Mononuclear cell (primary cell): ENCODE measurements around the gene THAP7. TPM values are rescaled to one million over a fixed set of nuclear protein-coding genes. Genes with fewer than 3 reads are reported as not detected.
"Not testable (repeated sequence)": the region's sequence is repeated elsewhere in the genome, so short reads cannot be mapped to it uniquely, and the experiment has no call there.

Source experiments
- H3K27me3 ChIP-seq: 2 replicates; pipeline ENCODE4 v1.6.0; 2011; ENCODE audit warnings: low read length, control low read depth; ENCODE audit not compliant: insufficient read depth
- H3K4me1 ChIP-seq: 2 replicates; pipeline ENCODE4 v1.5.1; 2011; ENCODE audit warnings: mild to moderate bottlenecking, low read length, control low read depth; ENCODE audit not compliant: insufficient read depth
- H3K4me3 ChIP-seq: 2 replicates; pipeline ENCODE4 v1.5.1; 2011; ENCODE audit warnings: mild to moderate bottlenecking, low read length, moderate library complexity
- H3K9me3 ChIP-seq: 2 replicates; pipeline ENCODE4 v1.5.1; 2011; ENCODE audit warnings: low read depth, mild to moderate bottlenecking, control low read depth, low read length
- total RNA-seq: library from RNA; depleted of rRNA; stranded (reverse); fragments of >200 nt; gene quantifications from one replicate; pipeline ENCODE4 v1.2.3, GENCODE V29; 2012

THAP7 gene
- total RNA-seq, 1 donor, result 58.2 TPM

DNA sequence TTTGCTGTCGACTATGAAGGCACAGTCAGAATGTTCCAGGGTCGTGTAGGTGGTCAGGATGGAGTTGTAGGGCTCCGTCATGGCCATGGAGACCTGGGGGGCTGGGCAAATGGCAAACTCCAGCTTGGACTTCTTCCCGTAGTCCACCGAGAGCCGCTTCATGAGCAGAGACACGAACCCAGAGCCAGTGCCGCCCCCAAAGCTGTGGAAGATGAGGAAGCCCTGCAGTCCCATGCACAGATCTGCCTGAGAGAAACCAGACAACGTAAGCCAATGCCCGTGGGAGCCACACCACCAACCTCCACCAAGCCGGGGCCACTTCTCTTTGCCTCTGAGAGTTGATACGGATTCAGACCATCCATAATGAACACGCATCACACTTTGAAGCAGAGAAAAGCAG is 7.3 kb upstream of the THAP7 start:
- not testable (repeated sequence) for H3K4me1 ChIP-seq, H3K9me3 ChIP-seq, H3K4me3 ChIP-seq, H3K27me3 ChIP-seq

DNA sequence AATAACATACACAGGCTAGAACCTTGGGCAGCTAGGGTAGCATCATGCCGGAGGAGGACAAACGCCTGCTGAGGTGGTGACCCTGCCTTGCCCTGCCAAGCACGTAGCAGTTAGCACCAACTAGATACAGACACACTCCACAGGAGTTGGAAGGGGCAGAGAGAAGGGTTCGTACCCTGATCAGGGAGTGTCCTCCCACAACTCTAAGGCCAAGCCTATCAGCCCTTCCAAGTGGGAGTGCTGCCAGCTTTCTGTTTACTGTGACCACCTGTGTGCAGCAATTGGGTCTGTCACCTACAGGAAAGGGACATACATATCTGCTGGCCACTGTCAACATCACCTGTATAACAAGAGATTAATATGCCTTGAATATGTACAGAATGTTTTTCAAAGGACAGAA is 1.9 kb upstream of the THAP7 start:
- no peak overlapping the region for H3K4me3 ChIP-seq
- no peaks in the 10 kb centered on the region for H3K9me3 ChIP-seq
- no peaks in the 10 kb centered on the region for H3K27me3 ChIP-seq
- H3K4me1 ChIP-seq, result peaks cover 38% of the 10 kb centered on the region

DNA sequence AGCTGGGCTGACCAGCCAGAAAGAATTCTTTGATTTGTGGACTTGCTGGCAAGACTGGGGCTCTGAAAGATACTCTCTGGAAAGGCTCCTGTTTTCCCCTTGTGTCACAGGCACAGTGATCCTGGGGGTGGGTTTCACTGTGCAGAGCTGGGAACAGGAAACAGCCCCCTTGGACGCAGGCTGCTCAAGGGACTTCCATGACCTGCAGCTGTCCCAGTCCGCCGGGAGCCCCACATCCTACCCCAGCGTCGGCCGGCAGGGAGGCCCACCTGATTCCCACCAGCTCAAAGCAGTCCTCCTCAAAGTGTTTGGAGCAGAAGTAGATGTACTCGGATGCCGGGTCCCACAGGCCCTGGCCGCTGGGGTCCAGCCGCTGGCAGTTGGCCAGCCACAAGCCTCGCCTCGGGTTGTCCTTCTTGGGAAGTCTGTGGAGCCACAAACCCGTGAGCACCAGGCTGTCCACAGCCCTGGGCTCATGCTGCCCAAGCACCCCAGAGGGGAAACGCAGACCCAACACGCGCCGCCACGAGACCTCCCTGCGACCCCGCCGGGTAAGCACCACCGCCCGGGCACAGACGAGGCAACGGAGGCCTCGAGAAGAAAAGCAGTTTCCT is 824 bp downstream of the THAP7 start:
- Histone ChIP-seq H3K27me3 (no peaks in the 10 kb centered on the region), H3K4me3 (peak overlapping the region; percentile 88), H3K9me3 (no peaks in the 10 kb centered on the region), H3K4me1 (peaks cover 38% of the 10 kb centered on the region)

DNA sequence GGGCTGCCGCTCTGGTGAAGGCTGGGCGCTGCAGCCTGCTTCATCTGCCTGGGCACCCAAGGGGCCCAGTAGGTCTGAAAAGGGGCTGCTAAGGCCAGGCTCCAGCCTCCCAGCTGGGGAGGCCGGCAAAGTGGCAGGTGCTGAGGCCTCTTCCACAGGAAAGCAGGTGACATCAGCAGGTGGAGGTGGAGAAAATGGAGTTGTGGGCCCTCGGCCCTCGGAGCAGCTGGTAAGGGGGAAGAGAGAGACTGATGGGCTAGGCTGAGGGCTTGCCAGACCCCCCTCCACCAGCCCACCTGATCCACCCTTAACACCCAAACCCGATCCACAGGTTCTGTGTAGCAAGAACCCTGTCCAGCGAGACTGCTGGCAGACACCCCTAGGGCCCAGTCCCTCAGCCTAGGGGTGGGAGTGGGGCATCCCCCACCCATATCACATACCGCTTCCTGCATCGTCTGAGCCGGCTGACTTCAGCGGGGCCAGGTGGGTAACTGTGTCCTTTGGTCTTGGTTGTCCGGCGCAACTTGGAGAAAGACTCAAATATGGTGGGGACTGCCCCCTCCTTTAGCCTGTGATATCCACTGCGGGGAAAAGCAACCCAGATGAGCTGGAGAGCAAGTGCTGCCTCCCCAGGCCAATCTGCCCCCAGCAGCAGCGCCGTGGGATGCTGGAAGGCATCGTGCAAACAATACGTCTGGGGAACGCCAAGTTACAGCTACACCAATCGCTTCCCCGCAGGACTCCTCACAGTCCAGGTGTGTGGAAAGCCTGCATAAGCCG is 1.5 kb downstream of the THAP7 start:
- H3K9me3 ChIP-seq, result no peaks in the 10 kb centered on the region
- peaks cover 38% of the 10 kb centered on the region for H3K4me1 ChIP-seq
- H3K27me3 ChIP-seq, result no peaks in the 10 kb centered on the region
- H3K4me3 ChIP-seq, result peak overlapping the region; percentile 88

DNA sequence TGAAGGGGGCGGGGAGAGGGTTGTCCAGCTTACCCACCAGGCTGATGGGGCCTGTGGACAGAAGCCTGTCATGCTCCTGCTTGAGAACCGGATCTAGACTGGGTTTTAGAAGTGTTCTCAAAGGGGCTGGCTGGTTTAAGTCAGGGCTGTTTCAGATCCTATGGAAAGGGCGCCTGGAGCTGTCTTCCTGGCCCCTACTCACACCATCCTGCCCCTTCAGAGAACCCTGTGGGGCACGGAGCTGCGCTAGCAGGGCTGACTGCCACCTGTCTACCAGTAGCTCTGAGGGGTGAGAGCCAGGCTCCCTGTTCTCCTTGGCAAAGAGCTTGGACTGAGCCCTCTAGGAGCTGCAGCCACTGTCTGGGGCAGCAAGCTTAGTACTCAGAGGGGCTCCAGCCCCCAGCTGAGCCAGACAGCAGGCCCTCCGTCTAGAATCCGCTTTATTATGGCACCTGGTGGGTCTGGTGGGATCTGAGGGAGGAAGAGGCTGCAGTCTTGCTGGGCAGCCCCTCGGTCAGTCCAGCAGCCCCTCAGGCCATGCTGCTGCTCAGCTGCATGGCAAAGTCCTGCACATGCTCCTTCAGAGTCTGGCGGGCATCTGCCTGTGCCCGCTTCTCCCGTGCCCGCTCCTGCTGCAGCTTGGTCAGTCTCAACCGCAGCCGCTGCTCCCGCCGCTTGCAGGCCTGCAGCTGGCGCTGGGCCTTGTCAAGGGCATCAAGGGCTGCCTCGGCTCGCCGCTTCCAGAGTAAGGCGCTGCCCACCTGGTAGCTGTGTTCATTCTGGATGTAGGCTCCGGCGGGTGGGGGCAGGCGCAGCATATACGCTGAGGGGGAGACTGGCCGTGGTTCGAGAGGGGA is 2.3 kb downstream of the THAP7 start:
- Histone ChIP-seq H3K4me3 (no peak overlapping the region), H3K9me3 (no peaks in the 10 kb centered on the region), H3K4me1 (peaks cover 38% of the 10 kb centered on the region), H3K27me3 (no peaks in the 10 kb centered on the region)

DNA sequence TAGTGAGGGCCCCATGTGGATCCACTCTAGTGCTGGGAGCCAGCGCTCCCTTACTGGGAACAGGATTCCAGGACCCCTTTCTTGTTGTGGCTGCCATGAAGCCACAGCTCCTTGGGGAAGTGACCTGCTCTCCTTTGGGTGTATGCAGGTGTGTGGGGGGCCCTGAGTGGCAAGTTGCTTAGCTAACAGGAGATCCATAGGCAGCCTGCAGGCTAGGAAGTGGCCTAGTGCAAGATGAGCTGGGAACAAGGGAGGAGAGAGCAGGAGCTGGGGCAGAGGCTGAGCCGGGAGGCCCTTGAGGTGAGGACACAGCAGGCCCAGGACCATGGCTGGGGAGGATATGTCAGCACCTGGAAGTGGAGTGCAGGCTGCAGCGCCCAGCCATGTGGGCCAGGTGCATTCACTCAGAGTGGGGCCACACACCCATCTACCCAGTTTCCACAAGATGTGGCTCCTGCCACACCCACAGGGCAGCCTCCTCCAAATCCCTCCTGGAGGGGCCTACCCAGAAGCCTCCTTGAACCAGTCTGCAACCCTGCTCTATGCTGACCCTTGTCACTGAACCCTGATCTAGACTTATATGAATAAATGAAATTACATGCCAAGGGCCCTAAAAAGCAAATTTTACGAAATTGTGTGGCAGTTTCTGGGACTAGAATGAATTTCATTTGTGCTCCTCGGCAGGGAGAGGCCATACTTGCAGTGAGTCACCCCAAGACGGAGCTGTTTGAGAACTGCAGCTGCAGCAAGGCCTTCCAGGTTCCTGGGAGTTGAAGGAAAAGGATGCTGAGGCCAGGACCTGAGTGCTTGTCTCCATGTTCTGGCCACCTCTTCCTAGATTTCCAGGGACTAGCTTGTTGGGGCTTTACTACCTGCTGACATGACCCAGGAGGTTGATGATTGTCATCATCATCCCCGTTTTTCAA is 3.2 kb downstream of the THAP7 start:
- H3K27me3 ChIP-seq, result no peaks in the 10 kb centered on the region
- H3K4me1 ChIP-seq, result peaks cover 35% of the 10 kb centered on the region
- no peak overlapping the region for H3K4me3 ChIP-seq
- no peaks in the 10 kb centered on the region for H3K9me3 ChIP-seq

DNA sequence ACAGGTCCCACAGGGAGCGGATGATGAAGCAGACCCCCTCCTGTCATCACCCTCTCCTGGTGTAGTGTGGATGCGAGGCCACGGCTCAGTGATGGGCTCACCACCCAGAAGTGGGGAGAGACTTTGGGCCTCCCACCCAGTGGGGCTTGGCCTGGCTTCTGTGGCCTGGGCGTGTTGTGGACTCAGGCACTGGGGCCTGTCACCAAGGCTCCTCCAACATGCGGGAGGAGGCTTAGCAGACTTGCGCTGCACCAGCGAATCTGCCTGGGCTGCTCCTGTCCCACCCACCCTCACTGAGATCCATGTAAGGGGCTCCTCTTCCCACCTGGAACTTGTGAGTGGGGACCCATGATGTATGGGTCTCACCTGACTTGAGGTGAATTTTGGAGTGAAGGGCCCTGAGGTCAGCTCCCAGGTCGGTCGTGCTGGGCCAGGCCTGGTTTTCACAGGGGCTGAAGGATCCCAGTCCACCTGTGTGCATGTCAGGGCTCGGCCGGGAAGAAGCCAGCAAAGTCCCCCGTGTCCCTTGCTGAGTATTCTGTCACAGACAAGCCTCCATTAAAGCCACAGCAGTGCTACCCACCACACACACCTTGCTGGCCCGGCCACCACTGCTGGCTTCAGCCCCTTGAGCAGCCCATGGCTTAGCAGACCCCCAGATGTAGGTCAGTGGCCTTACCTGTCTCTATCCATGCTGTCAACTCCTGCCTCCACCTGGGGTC is 4.2 kb downstream of the THAP7 start:
- Histone ChIP-seq H3K4me3 (no peak overlapping the region), H3K9me3 (no peaks in the 10 kb centered on the region), H3K27me3 (no peaks in the 10 kb centered on the region), H3K4me1 (peaks cover 27% of the 10 kb centered on the region)

DNA sequence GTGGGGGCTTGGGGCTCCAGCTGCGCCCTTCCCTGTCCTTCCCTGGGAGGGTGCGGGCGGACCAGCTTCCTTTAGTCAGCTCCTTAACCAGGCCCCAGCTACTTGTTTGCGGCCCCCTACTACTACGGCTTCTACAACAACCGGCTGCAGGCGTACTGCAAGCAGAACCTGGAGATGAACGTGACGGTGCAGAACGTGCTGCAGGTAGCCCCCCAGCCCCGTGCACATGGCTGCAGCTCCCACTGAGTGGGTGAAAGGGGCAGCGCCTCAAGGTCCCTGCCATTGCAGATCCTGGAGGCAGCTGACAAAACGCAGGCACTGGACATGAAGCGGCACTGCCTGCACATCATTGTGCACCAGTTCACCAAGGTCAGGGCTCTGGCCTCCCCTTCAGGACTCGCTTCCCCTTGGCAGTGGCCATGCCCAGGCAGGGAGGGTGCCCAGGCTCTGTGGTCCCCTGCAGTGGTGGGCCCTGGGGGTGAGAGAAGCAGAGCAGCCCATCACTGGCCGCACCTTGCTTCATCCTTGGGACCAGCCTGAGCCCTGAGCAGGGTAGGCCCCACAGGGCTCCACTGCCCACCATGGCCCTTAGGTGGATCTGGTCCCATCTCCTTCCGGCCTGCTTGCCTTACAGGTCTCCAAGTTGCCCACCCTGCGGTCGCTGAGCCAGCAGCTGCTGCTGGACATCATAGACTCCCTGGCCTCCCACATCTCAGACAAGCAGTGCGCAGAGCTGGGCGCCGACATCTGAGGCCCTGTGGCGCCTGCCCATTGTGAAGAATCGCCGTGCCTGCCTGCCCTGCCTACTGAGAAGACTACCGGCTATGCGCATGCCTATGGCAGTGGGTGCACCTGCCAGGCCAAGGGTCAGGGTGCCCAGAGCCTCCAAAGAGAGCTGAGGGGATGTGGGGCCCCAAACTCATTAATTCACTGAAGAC is 5.1 kb downstream of the THAP7 start:
- no peaks in the 10 kb centered on the region for H3K27me3 ChIP-seq
- no peak overlapping the region for H3K4me3 ChIP-seq
- H3K9me3 ChIP-seq, result no peaks in the 10 kb centered on the region
- peaks cover 21% of the 10 kb centered on the region for H3K4me1 ChIP-seq

DNA sequence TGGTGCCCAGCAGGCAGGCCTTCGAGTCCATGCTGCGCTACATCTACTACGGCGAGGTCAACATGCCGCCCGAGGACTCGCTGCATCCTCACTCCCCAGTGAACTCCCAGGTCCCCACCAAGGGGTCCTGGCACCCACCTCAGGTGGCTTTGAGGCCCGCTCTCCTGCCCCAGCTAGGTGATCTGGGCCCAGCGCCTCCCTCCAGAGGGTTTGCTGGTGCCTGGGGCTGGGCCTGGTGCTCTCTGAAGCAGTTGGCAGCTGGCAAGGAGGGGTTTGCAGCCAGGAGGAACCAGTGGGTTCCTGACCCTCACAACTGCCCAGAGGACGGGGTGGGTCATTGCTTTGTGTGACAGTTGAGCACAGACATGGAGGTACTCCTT is 5.9 kb downstream of the THAP7 start:
- Histone ChIP-seq H3K9me3 (no peaks in the 10 kb centered on the region), H3K4me1 (peaks cover 16% of the 10 kb centered on the region), H3K4me3 (no peak overlapping the region), H3K27me3 (no peaks in the 10 kb centered on the region)

DNA sequence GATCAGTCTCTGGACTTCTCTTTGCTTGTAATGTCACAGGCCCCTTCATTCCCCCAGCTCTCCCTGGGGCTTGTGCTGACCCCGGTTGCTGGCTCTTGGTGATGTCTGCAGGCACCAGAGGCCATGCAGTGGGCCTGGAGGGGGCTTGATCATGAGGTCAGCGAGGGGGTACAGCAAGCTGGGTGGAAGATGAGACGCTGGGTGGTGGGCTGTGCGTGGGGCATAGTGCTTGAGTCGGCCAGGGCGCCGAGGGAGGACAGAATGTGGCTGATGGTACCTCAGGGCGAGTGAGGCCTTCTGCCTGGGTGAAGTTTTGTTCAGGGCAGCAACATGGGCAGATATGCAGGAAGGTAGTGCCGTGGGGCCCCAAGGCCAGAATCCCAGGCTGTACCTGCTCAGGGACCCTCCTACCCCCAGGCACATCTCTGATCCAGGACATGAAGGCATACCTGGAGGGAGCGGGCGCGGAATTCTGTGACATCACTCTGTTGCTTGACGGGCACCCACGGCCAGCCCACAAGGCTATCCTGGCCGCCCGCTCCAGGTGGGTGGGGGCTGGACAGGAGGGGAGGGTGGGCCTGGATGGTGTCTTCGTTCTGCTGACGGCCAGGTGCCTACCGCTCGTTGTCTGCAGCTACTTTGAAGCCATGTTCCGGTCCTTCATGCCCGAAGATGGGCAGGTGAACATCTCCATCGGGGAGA is 6.4 kb downstream of the THAP7 start:
- Histone ChIP-seq H3K4me3 (no peak overlapping the region), H3K4me1 (peaks cover 11% of the 10 kb centered on the region), H3K27me3 (no peaks in the 10 kb centered on the region), H3K9me3 (no peaks in the 10 kb centered on the region)

DNA sequence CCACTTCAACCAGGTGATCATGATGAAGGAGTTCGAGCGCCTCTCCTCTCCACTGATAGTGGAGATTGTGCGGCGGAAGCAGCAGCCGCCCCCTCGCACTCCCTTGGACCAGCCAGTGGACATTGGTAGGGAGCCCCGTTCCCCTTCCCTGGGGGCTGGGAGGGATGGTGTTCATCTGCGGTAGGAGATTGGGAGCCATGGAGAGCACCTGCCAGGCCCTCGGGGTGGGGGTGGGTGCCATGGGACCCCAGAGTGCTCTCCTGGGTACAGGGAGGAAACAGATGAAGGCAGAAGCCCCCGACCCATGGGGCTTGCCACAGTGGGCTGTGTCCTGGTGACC is 7.0 kb downstream of the THAP7 start:
- no peak overlapping the region for H3K4me3 ChIP-seq
- no peaks in the 10 kb centered on the region for H3K9me3 ChIP-seq
- no peaks in the 10 kb centered on the region for H3K27me3 ChIP-seq
- peaks cover 5% of the 10 kb centered on the region for H3K4me1 ChIP-seq

DNA sequence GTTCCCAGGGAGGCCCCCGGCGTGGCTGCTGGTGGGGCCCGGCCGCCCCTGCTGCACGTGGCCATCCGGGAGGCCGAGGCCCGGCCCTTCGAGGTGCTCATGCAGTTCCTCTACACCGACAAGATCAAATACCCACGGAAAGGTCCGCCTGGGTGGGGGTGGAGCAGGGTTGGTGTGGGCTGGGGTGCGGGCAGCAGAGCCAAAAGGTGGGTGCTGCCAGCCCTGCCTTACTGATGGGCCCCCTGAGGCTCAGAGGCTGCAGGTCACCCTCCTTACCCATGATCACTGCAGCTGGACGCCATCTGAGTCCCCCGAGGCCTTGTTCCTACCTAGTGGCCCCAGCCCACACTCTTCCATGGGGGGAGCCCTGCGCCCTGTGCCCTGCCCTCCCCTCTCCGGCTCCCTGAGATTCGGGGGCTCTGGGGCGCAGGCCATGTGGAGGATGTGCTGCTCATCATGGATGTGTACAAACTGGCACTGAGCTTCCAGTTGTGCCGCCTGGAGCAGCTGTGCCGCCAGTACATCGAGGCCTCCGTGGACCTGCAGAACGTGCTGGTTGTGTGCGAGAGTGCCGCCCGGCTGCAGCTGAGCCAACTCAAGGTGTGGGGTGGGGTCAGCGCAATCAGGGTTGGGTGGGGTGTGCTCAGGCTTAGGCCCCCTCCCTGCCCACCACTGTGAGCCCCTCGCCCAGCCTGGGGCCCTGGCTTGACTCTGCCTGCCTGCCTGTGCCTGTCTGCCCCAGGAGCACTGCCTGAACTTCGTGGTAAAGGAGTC is 7.6 kb downstream of the THAP7 start:
- no peaks in the 10 kb centered on the region for H3K27me3 ChIP-seq
- H3K9me3 ChIP-seq, result no peaks in the 10 kb centered on the region
- H3K4me3 ChIP-seq, result no peak overlapping the region
- no peaks in the 10 kb centered on the region for H3K4me1 ChIP-seq
